Measurements from ENCODE around the gene RAD50. TPM values are rescaled to one million over a fixed set of nuclear protein-coding genes. Genes with fewer than 3 reads are reported as not detected.
A peak's percentile ranks its signal among the peaks of the same experiment; 100 is the strongest.

Gene RAD50
- total and polyA plus RNA-seq, 7 experiments from 2014 or later = 14.8 to 35.4 (median 25.2) TPM

DNA sequence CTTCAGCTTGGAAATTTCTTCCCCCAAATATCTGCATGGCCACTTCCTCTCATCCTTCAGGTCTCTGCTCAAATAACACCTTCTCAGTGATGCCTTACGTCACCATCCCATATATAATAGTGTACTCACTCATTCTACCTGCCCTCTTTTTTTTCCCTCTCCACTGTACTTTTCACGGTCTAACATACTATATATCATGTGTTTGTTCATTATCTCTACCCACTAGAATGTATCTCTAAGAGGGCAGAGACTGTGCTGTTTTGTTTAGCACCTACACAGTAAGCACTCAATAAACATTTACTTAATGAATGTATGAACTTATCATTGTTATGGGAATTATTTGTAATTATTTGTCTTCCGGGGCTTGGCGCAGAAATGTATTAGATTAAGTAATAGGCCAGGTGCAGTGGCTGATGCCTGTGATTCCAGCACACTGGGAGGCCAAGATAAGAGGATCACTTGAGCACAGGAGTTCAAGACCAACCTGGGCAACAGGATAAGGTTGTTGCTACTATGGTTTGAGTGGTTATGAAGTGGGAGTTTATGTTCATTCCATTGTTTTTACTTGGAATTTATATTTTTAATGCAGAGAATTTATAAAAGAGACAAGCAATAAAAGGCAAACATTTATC is 95.2 kb downstream of the RAD50 start:
- H3K27me3 ChIP-seq (ENCODE audit: control insufficient read depth in 2 of 2, insufficient read depth in 2 of 2, low read length in 2 of 2) = peaks cover 0 to 5% of the 10 kb centered on the region in 2 donors
- H3K4me1 Mint-ChIP-seq = peaks cover 0 to 16% (median 6%) of the 10 kb centered on the region in 7 donors
- H3K36me3 ChIP-seq (ENCODE audit: control insufficient read depth in 2 of 3, insufficient read depth in 3 of 3, low read length in 3 of 3) = no peaks in the 10 kb centered on the region
- H3K9me3 ChIP-seq (ENCODE audit: control insufficient read depth in 2 of 3, low read length in 3 of 3) = peaks cover 0 to 18% (median 0%) of the 10 kb centered on the region in 3 experiments
- H3K4me1 ChIP-seq (ENCODE audit: control insufficient read depth in 2 of 2, insufficient read depth in 2 of 2, low read length in 2 of 2) = peaks cover 6 to 12% of the 10 kb centered on the region in 2 donors
- intact Hi-C loops (cut with micrococcal nuclease) = no loop called here
- CTCF ChIA-PET = no interaction called here
- H3K4me3 ChIP-seq (ENCODE audit: low read length) = no peak overlapping the region
- no peak for DNase-seq
- no peak overlapping the region for H3K27ac Mint-ChIP-seq
- peaks cover 0 to 47% (median 19%) of the 10 kb centered on the region in 11 donors for H3K9me3 Mint-ChIP-seq
- ATAC-seq = no peak
- peaks cover 0 to 39% (median 8%) of the 10 kb centered on the region in 5 donors for H3K36me3 Mint-ChIP-seq
- peaks cover 16 to 38% (median 26%) of the 10 kb centered on the region in 5 donors for H3K27me3 Mint-ChIP-seq
- POLR2A ChIA-PET = no interaction called here
- no peak overlapping the region for H3K27ac ChIP-seq (ENCODE audit: low read depth, low read length)
- no peak overlapping the region for H3K4me3 Mint-ChIP-seq

GRCh38 chr5:132653716-132654115 is 96.9 kb downstream of the RAD50 start:
- no peak overlapping the region for H3K4me3 Mint-ChIP-seq
- peaks cover 0 to 29% (median 9%) of the 10 kb centered on the region in 11 donors for H3K9me3 Mint-ChIP-seq
- H3K27ac ChIP-seq (ENCODE audit: low read depth, low read length) = no peak overlapping the region
- POLR2A ChIA-PET = no interaction called here
- peaks cover 0 to 6% (median 0%) of the 10 kb centered on the region in 3 experiments for H3K9me3 ChIP-seq (ENCODE audit: control insufficient read depth in 2 of 3, low read length in 3 of 3)
- H3K4me1 Mint-ChIP-seq = peaks cover 0 to 28% (median 8%) of the 10 kb centered on the region in 7 donors
- peaks cover 0 to 5% of the 10 kb centered on the region in 2 donors for H3K27me3 ChIP-seq (ENCODE audit: control insufficient read depth in 2 of 2, insufficient read depth in 2 of 2, low read length in 2 of 2)
- intact Hi-C loops (cut with micrococcal nuclease) = no loop called here
- DNase-seq (no peak), ATAC-seq (no peak)
- no peak overlapping the region for H3K4me3 ChIP-seq (ENCODE audit: low read length)
- no peaks in the 10 kb centered on the region for H3K36me3 ChIP-seq (ENCODE audit: control insufficient read depth in 2 of 3, insufficient read depth in 3 of 3, low read length in 3 of 3)
- no peak overlapping the region for H3K27ac Mint-ChIP-seq
- H3K27me3 Mint-ChIP-seq = peaks cover 15 to 47% (median 43%) of the 10 kb centered on the region in 5 donors
- H3K36me3 Mint-ChIP-seq = peaks cover 0 to 24% (median 0%) of the 10 kb centered on the region in 5 donors
- H3K4me1 ChIP-seq (ENCODE audit: control insufficient read depth in 2 of 2, insufficient read depth in 2 of 2, low read length in 2 of 2) = peaks cover 9 to 13% of the 10 kb centered on the region in 2 donors
- CTCF ChIA-PET = no interaction called here

DNA sequence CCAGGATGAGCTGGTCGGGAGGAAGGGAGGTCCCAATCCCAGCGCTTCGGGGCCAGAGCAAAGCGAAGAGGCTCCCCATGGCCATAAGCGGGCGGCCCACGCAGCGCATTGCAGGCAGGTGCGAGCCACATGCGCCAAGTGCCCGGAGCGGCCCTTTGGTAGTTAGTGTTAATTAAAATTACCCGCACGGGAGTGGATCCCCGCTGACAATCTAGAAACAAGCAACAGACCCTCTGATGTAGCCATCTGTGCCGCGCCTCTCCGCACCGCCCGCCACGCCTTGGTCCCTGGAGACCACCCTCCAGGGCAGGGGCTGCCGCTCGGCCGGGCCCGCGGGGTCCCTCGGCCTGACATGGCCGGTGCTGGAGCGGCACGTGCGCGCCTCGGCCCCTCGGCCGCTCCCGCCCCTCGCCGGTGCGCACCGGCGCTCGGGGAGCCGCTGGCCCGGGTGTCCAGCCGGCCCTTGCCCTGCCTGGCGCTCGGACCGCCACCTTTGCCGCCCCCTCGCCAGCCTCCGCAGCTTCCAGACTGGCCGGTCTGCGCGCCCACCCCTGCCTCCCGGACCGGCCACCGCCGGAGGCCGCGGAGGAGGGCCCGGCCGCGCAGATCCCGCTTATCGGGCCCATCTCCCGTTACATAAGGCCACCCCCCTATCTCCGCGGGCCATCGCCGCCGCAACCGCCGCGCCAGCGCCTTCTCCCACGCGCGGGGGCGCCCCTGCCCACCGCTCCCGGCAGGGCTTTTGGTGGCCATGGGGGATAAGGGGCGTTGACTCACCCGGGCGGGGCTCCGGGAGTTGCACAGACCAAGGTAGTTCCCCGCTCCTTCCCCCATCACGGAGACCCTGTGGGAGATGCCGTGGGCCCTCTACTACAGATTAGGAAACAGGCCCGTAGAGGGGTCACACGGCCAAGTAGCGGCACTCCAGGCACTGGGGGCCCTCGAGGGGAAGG is 99.3 kb downstream of the RAD50 start:
- peaks cover 15 to 51% (median 46%) of the 10 kb centered on the region in 5 donors for H3K27me3 Mint-ChIP-seq
- POLR2A ChIA-PET = no interaction called here
- DNase-seq (peak in 4 of 9 donors; percentile 1 to 76 (median 10)), ATAC-seq (peak; percentile 64)
- peaks cover 0 to 5% of the 10 kb centered on the region in 2 donors for H3K27me3 ChIP-seq (ENCODE audit: control insufficient read depth in 2 of 2, insufficient read depth in 2 of 2, low read length in 2 of 2)
- H3K36me3 Mint-ChIP-seq = peaks cover 0 to 11% (median 0%) of the 10 kb centered on the region in 5 donors
- H3K4me3 Mint-ChIP-seq = peak overlapping the region in 9 of 10 donors; percentile 16 to 78 (median 61)
- H3K4me3 ChIP-seq (ENCODE audit: low read length) = peak overlapping the region; percentile 42
- CTCF ChIA-PET = no interaction called here
- intact Hi-C loops (cut with micrococcal nuclease) = loop anchor here in 1 of 2 donors (2.0 kb wide), 1 partner anchor 15 kb away; no protein-coding TSS in a partner anchor
- H3K36me3 ChIP-seq (ENCODE audit: control insufficient read depth in 2 of 3, insufficient read depth in 3 of 3, low read length in 3 of 3) = no peaks in the 10 kb centered on the region
- H3K9me3 ChIP-seq (ENCODE audit: control insufficient read depth in 2 of 3, low read length in 3 of 3) = no peaks in the 10 kb centered on the region
- peaks cover 0 to 10% (median 5%) of the 10 kb centered on the region in 11 donors for H3K9me3 Mint-ChIP-seq
- H3K27ac Mint-ChIP-seq = peak overlapping the region in 2 of 9 donors; percentile 62 to 82
- H3K4me1 Mint-ChIP-seq = peaks cover 0 to 34% (median 8%) of the 10 kb centered on the region in 7 donors
- H3K4me1 ChIP-seq (ENCODE audit: control insufficient read depth in 2 of 2, insufficient read depth in 2 of 2, low read length in 2 of 2) = peaks cover 9 to 13% of the 10 kb centered on the region in 2 donors
- H3K27ac ChIP-seq (ENCODE audit: low read depth, low read length) = no peak overlapping the region

GRCh38 chr5:132656774-132657355 is 100.1 kb downstream of the RAD50 start:
- DNase-seq = peak in 3 of 9 donors; percentile 4 to 5 (median 5)
- no peaks in the 10 kb centered on the region for H3K9me3 ChIP-seq (ENCODE audit: control insufficient read depth in 2 of 3, low read length in 3 of 3)
- POLR2A ChIA-PET = no interaction called here
- peaks cover 0 to 36% (median 8%) of the 10 kb centered on the region in 7 donors for H3K4me1 Mint-ChIP-seq
- peak overlapping the region in 9 of 10 donors; percentile 35 to 78 (median 61) for H3K4me3 Mint-ChIP-seq
- intact Hi-C loops (cut with micrococcal nuclease) = loop anchor here in 1 of 2 donors (2.0 kb wide), 1 partner anchor 16 kb away; no protein-coding TSS in a partner anchor
- H3K27me3 Mint-ChIP-seq = peaks cover 15 to 49% (median 44%) of the 10 kb centered on the region in 5 donors
- peak; percentile 16 for ATAC-seq
- no peak overlapping the region for H3K27ac ChIP-seq (ENCODE audit: low read depth, low read length)
- H3K9me3 Mint-ChIP-seq = peaks cover 0 to 5% (median 2%) of the 10 kb centered on the region in 11 donors
- CTCF ChIA-PET = no interaction called here
- H3K27ac Mint-ChIP-seq = peak overlapping the region in 2 of 9 donors; percentile 62 to 82
- H3K4me1 ChIP-seq (ENCODE audit: control insufficient read depth in 2 of 2, insufficient read depth in 2 of 2, low read length in 2 of 2) = peaks cover 9 to 13% of the 10 kb centered on the region in 2 donors
- H3K4me3 ChIP-seq (ENCODE audit: low read length) = peak overlapping the region; percentile 42
- no peaks in the 10 kb centered on the region for H3K36me3 ChIP-seq (ENCODE audit: control insufficient read depth in 2 of 3, insufficient read depth in 3 of 3, low read length in 3 of 3)
- H3K27me3 ChIP-seq (ENCODE audit: control insufficient read depth in 2 of 2, insufficient read depth in 2 of 2, low read length in 2 of 2) = peaks cover 0 to 5% of the 10 kb centered on the region in 2 donors
- H3K36me3 Mint-ChIP-seq = peaks cover 0 to 6% (median 0%) of the 10 kb centered on the region in 5 donors

GRCh38 chr5:132657676-132658380 is 101.1 kb downstream of the RAD50 start, which contains the start of gene IL13:
Gene IL13, plus strand, starts transcription at chr5:132658173. Its CDS starts 14 bp downstream, at chr5:132658187.
- Mint-ChIP-seq H3K4me1 (peaks cover 0 to 44% (median 8%) of the 10 kb centered on the region in 7 donors), H3K27me3 (peaks cover 15 to 45% (median 44%) of the 10 kb centered on the region in 5 donors), H3K36me3 (peaks cover 0 to 2% (median 0%) of the 10 kb centered on the region in 5 donors), H3K4me3 (peak within 1 kb of the TSS in 8 of 10 donors; percentile 14 to 78 (median 64)), H3K27ac (peak within 1 kb of the TSS in 1 of 9 donors; percentile 82), H3K9me3 (peaks cover 0 to 3% (median 0%) of the 10 kb centered on the region in 11 donors)
- Histone ChIP-seq H3K9me3 (ENCODE audit: control insufficient read depth in 2 of 3, low read length in 3 of 3) (no peaks in the 10 kb centered on the region), H3K4me3 (ENCODE audit: low read length) (no peak within 1 kb of the TSS), H3K27me3 (ENCODE audit: control insufficient read depth in 2 of 2, insufficient read depth in 2 of 2, low read length in 2 of 2) (peaks cover 0 to 5% of the 10 kb centered on the region in 2 donors), H3K27ac (ENCODE audit: low read depth, low read length) (no peak within 1 kb of the TSS), H3K36me3 (ENCODE audit: control insufficient read depth in 2 of 3, insufficient read depth in 3 of 3, low read length in 3 of 3) (no peaks in the 10 kb centered on the region), H3K4me1 (ENCODE audit: control insufficient read depth in 2 of 2, insufficient read depth in 2 of 2, low read length in 2 of 2) (peaks cover 13 to 14% of the 10 kb centered on the region in 2 donors)
- POLR2A ChIA-PET = no interaction called here
- ATAC-seq (no peak), DNase-seq (no peak)
- intact Hi-C loops (cut with micrococcal nuclease) = loop anchor here in 1 of 2 donors (2.0 kb wide), 1 partner anchor 17 kb away; no protein-coding TSS in a partner anchor
- CTCF ChIA-PET = no interaction called here

Data from naive thymus-derived CD4-positive, alpha-beta T cell (primary cell).